GM13976 (cell line): Measurements from ENCODE around the gene FCHSD2.
A peak's percentile ranks its signal among the peaks of the same experiment; 100 is the strongest.

Experiments
- DNase-seq: peaks from one replicate; pipeline ENCODE4 v3.0.0; 2012; ENCODE audit warnings: low spot score
- in situ Hi-C: fragments of 300-500 bp; cut with MboI; formaldehyde crosslinking; loops from one replicate; pipeline ENCODE4 v1.12.0; 2022; ENCODE audit warnings: low sequenced_read_pairs, mixed read lengths, inconsistent platforms; ENCODE audit not compliant: unreplicated experiment
- TF ChIP-seq, protein P1 (sequence below): IDR thresholded peaks from 2 replicates; pipeline ENCODE4 v1.5.1; 2012; ENCODE audit warnings: borderline replicate concordance, mild to moderate bottlenecking; ENCODE audit not compliant: insufficient read depth; ENCODE audit errors: extremely low read depth, missing control alignments, control extremely low read depth

The FCHSD2 gene

GRCh38 chr11:72851726-72852125 is 290.4 kb downstream of the FCHSD2 start:
- no peak for DNase-seq
- in situ Hi-C loops, result no loop called here
- TF ChIP-seq, protein P1, sequence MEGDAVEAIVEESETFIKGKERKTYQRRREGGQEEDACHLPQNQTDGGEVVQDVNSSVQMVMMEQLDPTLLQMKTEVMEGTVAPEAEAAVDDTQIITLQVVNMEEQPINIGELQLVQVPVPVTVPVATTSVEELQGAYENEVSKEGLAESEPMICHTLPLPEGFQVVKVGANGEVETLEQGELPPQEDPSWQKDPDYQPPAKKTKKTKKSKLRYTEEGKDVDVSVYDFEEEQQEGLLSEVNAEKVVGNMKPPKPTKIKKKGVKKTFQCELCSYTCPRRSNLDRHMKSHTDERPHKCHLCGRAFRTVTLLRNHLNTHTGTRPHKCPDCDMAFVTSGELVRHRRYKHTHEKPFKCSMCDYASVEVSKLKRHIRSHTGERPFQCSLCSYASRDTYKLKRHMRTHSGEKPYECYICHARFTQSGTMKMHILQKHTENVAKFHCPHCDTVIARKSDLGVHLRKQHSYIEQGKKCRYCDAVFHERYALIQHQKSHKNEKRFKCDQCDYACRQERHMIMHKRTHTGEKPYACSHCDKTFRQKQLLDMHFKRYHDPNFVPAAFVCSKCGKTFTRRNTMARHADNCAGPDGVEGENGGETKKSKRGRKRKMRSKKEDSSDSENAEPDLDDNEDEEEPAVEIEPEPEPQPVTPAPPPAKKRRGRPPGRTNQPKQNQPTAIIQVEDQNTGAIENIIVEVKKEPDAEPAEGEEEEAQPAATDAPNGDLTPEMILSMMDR, result no peak

- TF ChIP-seq, protein P1, result no peak
- DNase-seq, result no peak
- in situ Hi-C loops, result no loop called here
These were observed 291.3 kb downstream of the FCHSD2 start for GRCh38 chr11:72850832-72851231.

GRCh38 chr11:72848846-72849466 is 293.2 kb downstream of the FCHSD2 start:
- TF ChIP-seq, protein P1, result peak; percentile 19
- peak; percentile 34 for DNase-seq
- in situ Hi-C loops, result no loop called here

GRCh38 chr11:72844356-72844755 is 297.8 kb downstream of the FCHSD2 start:
- DNase-seq, result no peak
- TF ChIP-seq, protein P1, result no peak
- in situ Hi-C loops, result no loop called here

DNA sequence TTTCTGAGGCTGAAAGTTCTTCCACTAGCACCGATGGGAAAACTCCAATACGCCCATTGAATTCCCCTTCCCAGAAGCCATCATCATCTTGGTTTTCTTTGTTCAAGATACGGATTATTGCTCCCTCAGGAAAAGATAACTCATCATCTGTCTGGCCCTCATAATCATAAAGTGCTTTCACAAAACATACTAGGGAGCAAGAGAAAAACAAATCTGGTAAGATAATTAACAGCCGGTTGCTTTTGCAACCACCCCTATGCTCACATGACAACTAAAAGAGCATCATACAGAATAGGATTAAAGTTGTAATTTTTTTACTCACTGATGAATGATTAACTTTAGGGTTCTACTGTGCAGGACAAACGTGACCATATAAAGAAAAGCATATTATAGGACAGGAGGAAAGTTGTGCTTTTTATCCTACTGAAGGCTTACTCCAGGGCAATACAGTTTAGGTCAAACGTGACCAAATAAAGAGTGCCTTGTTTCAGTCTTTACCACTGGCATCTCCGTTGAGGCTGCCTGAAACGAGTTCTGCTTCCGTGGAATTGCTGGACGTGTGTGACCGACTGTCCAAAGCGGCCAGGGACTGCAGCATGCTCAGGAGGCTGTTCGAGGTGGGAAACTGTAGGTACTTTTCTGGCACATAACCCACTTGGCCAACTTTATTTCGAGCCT is 299.3 kb downstream of the FCHSD2 start:
- in situ Hi-C loops, result no loop called here
- DNase-seq, result no peak
- TF ChIP-seq, protein P1, result no peak

DNA sequence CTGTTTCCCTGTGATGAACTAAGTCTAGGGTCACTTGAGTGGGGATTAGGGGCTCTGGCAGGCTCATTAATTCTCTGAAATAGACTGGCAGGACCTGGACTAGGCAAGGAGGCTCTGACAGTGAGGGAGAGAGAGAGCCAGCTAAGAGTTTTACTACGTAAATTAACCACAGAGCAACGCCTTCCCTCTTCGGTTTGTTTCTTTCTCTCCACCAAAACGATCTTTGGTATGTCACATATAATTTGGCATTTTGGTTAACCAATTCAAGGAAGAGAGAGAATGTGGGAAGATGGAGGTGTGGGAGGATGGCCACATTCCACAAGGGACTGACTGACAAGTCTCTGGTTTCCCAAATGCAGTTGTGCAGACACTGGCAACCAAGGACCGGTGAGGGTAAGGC is 300.0 kb downstream of the FCHSD2 start:
- DNase-seq, result no peak
- in situ Hi-C loops, result no loop called here
- TF ChIP-seq, protein P1, result no peak
